ENCODE results near the gene DENND6A. TPM values are rescaled to one million over a fixed set of nuclear protein-coding genes. Genes with fewer than 3 reads are reported as not detected.

Gene DENND6A
- total RNA-seq: 17.6 and 19.7 TPM in 2 replicates

GRCh38 chr3:57692396-57693147 is at the start of gene DENND6A:
Gene DENND6A (minus strand): TSS chr3:57693077. CDS start chr3:57693018, 59 bp downstream.

GRCh38 chr3:57597127-57597923 is 95.6 kb downstream of the DENND6A start, which contains the start of gene ARF4:
Gene ARF4 (minus strand): TSS chr3:57597344. CDS start chr3:57597140, 204 bp downstream.

Small RNAs within 50 kb of the gene (small RNA-seq; reads per million reads assigned to genes)
- gene RNU6ATAC26P: not detected

Other genes with a start within 250 kb of the DENND6A start
- gene DNAH12, start 148.7 kb downstream of the DENND6A start, total RNA-seq: under 0.01 TPM in 1 of 2 replicates, not detected in the other
- 22.0 and 28.9 TPM in 2 replicates for gene PDE12, start 136.8 kb downstream of the DENND6A start, total RNA-seq
- 164 and 165 TPM in 2 replicates for gene ARF4, start 95.7 kb downstream of the DENND6A start, total RNA-seq
- 37.5 and 48.7 TPM in 2 replicates for gene SLMAP, start 63.2 kb upstream of the DENND6A start, total RNA-seq